Measurements from ENCODE around the gene ZBTB7B.

ZBTB7B gene

GRCh38 chr1:155038602-155039307 is 36.2 kb downstream of the ZBTB7B start:
- POLR2A ChIA-PET: no interaction called here
- H3K27ac ChIP-seq (ENCODE audit: extremely low read depth, low read depth, low read length): no peak overlapping the region
- no peaks in the 10 kb centered on the region for H3K36me3 ChIP-seq (ENCODE audit: control insufficient read depth in 2 of 2, insufficient read depth in 1 of 2, low read length in 2 of 2)
- TF ChIP-seq WT1 (tag by site-specific recombination; IDR thresholded peaks at IDR 0.05): peak; percentile 55
- 0 out of 2 replicates have a peak, but pooled peaks have one; percentile 25 for TF ChIP-seq PRDM1 (tag by site-specific recombination; IDR thresholded peaks at IDR 0.05)
- no peak for TF ChIP-seq ELK4 (IDR thresholded peaks at IDR 0.05; ENCODE audit: borderline replicate concordance, low read depth, low read length)
- TF ChIP-seq ZNF677 (tag by site-specific recombination; IDR thresholded peaks at IDR 0.05): no peak
- TF ChIP-seq SP3 (tag by site-specific recombination; IDR thresholded peaks at IDR 0.05): no peak
- peak; percentile 38; the same call in 1 of the 2 replicates for TF ChIP-seq ZSCAN16 (tag by site-specific recombination; IDR thresholded peaks at IDR 0.05)
- TF ChIP-seq GLIS1 (tag by site-specific recombination; IDR thresholded peaks at IDR 0.05): peak; percentile 33; the same call in 1 of the 2 replicates
- TF ChIP-seq KLF17 (tag by site-specific recombination; IDR thresholded peaks at IDR 0.05): peak; percentile 71
- TF ChIP-seq PRDM10 (tag by site-specific recombination; IDR thresholded peaks at IDR 0.05): 0 out of 2 replicates have a peak, but pooled peaks have one; percentile 30
- CTCF ChIA-PET: interaction anchor here (0.6 to 7.4 kb wide), 10 partner anchors 10 to 81 kb away, joined by 3 to 38 read pairs (median 4); partner anchors contain the start of genes ADAM15 and PYGO2
- H3K4me3 ChIP-seq (ENCODE audit: low read depth, low read length): no peak overlapping the region
- H3K4me1 ChIP-seq (ENCODE audit: control insufficient read depth, insufficient read depth, low read length): no peaks in the 10 kb centered on the region
- H3K9me3 ChIP-seq (ENCODE audit: control insufficient read depth, insufficient read depth, low read depth, low read length): no peaks in the 10 kb centered on the region

- CTCF ChIA-PET: interaction anchor here (0.6 to 7.4 kb wide), 6 partner anchors 9 to 85 kb away, joined by 3 to 38 read pairs (median 4); partner anchors contain the start of genes ADAM15 and PYGO2
- H3K27ac ChIP-seq (ENCODE audit: extremely low read depth, low read depth, low read length): no peak overlapping the region
- no peaks in the 10 kb centered on the region for H3K9me3 ChIP-seq (ENCODE audit: control insufficient read depth, insufficient read depth, low read depth, low read length)
Observed at GRCh38 chr1:155039308-155039669, 36.7 kb downstream of the ZBTB7B start.

More at GRCh38 chr1:155039308-155039669, 36.7 kb downstream of the ZBTB7B start:
- TF ChIP-seq KLF1 (tag by site-specific recombination; IDR thresholded peaks at IDR 0.05): no peak
- TF ChIP-seq ZNF404 (tag by site-specific recombination; IDR thresholded peaks at IDR 0.05): no peak
- TF ChIP-seq ZSCAN5A (tag by site-specific recombination; IDR thresholded peaks at IDR 0.05): no peak
- TF ChIP-seq ZEB2 (tag by site-specific recombination; IDR thresholded peaks at IDR 0.05): no peak
- TF ChIP-seq ZNF843 (tag by site-specific recombination; IDR thresholded peaks at IDR 0.05): no peak
- TF ChIP-seq ZBTB11 (tag by site-specific recombination; conservative IDR thresholded peaks at IDR 0.05; ENCODE audit: low read depth): no peak
- no peak for TF ChIP-seq PRDM10 (tag by site-specific recombination; IDR thresholded peaks at IDR 0.05)
- no peaks in the 10 kb centered on the region for H3K4me1 ChIP-seq (ENCODE audit: control insufficient read depth, insufficient read depth, low read length)
- H3K36me3 ChIP-seq (ENCODE audit: control insufficient read depth in 2 of 2, insufficient read depth in 1 of 2, low read length in 2 of 2): no peaks in the 10 kb centered on the region
- H3K4me3 ChIP-seq (ENCODE audit: low read depth, low read length): no peak overlapping the region
- POLR2A ChIA-PET: no interaction called here

Data from HEK293 (cell line).